SKM-1 (cell line): ENCODE results near the gene IGF1R.

Experiments used
- DNase-seq: peaks from one replicate; lab custom pipeline; 2025; ENCODE audit not compliant: unreplicated experiment; lab: John Stamatoyannopoulos, UW

The IGF1R gene

DNA sequence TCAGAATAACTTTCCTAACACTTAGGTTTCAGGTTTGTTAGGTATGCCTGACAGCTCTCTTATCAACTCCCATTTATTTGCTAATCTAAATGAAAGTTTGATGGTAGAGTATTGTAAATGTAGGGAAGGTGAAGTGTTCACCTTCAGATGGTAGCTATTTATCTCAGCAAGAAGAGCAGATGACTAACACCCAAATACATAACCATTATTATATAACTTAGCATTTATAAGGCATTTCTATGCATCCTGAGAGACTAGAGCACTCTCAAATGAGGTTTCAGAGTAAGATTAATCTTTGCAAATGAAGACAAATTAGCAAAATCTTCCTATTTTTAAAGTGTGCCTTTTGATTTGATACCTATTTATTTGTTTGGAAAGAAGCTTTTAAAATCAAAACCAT, 143.8 kb downstream of the IGF1R start:
- DNase-seq = no peak

DNA sequence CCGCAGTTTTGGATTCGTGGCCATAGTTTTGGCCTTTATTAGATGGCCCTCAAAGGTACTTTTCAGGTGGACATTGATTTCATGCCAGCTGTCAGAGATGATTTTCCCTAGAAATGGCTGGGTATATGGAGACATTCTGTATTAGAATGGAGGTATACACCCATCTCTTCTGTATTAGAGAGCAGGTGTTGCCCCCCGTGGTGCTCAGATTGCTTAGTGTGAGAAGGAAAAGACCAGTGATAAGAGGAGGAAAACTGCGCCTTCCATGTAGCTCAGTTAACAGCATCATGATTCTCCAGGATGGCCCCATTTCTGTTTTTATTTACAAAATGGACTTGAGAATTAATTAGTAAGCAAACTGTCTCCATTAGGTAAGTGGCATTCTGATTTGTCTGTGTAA, 145.9 kb downstream of the IGF1R start:
- no peak for DNase-seq

DNA sequence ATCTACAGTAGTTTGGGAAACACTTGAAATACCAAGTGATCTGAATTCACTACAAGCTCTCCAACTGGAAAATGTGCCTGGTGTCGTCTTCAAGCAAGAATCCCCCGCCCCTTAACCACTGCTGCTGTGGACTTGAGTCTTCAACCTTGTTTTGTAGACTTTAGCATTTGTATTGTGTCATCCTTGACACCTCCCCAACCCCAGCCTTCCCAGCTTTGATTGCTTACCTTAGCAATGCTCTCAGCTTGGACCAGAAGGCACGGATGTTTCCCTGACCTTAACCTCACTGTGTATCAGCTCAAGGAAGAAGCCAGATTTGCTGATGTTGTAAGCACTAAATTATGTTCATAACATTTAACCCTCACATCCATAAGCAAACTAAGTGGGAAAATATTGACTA, 146.4 kb downstream of the IGF1R start:
- DNase-seq = no peak

DNA sequence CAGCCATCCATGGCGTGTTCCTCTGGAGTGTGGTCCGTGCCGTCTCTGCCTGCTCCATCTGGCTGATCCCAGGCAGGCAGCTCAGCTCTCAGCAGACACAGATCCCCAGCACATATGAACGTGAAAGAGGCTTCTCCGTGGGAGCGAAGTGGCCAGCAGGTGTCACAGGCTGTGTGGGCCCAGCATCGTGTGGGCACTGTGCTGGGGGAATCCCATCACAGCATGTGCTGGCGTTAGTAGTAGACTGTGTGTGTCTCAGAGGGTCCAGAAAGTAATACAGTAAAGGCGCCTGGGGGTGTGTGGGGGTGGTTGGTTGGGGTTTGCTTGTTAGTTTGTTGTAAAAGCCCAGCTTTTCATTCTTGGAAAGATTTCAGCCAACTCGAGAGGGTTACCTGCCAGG, 147.6 kb downstream of the IGF1R start:
- no peak for DNase-seq

DNA sequence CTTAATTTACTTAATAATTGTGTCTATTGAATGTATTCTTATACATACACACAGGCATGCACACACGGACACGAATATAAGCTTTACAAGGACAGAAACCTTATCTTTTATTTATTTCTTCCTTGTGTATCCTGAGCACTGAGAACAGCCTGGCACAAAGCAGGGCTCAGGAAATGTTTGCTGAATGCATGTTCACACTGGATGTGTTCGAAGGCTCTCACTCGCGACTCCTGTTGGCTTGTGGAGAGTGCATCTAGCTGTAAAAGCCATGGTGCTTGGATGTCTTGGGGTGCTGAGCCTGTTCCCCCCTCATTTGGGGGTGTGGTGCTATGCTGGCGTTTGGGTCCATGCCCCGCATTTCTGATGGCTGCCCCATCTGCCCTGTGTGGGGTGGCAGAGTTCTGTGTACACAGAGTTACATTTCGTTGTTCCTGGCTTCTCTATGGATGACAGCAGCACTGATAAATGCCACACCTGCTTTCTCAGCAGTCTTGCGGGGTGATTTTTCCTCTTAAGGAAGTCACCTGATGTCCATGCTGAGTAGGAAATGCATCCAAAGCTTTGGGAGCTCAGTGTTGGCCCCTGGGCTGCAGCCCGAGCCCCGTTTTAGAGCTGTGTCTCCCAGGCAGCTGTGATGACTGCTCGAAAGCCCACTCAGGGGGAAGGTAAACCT, 148.5 kb downstream of the IGF1R start:
- no peak for DNase-seq

DNA sequence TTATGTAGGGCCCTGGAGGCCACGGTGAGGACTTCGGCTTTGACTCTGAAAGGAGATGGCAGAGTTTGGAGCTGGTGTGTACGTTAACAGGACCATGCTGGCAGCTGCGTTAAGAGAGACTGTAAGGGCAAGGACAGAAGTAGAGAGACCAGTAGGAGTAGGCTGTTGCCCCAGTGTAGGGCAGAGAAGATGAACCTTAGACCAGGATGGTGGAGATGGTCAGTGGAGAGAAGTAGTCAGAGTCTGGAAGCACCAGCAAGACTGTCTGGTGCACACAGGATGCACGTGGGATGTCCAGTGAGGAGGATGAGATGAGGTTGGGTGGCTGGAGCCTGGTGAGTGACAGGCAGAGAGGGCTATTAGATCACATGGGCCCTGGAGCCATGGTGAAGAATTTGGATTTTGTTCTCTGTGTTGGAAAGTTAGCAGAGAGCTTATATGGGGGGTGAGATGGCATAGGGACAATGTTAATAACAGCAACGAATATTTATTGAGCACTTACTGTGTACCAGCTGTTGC, 150.1 kb downstream of the IGF1R start:
- DNase-seq = no peak

DNA sequence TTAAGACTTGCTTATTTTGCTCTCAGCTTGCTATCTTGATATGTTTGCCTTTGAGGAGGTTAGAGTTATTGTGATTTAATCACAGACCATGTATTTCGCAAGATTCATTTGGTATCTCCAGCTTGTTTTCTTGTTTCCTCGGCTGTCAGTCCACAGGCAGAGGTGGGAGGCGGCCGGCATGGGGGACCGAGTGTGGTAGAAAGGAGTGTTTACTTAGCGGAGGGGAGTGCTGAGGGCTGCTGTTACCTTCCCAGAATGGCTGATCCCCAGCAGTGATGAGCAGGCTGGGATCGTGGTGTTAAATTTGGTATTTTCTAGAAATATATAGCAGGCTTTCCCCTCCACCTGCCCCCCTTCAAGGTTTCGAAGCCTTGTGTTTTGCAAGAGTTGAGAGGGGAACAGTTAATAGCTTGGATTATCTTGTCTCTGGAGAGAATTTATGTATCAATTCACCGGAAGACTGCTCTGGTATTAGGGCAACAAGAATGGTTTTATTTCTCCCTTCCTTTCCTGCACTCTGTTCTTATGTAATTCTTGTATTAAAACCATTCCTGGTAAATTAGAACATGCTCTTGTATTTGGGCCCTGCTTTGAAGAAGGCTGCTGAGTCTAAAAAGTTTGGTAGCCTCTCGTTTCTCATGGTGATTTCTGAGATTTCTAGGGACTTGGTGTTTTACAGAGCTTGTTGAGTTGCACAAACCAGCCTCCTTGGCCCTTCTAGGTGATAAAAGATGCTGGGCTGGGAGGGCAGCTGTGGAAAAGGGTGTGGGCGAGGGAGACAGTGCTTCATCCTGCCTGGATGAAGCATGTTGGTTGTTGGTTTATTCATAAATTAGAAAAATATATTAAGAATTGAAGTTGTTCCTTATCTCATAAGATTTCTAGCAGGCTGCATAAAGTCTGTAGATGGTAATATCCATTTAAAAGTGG, 151.4 kb downstream of the IGF1R start:
- DNase-seq = no peak

DNA sequence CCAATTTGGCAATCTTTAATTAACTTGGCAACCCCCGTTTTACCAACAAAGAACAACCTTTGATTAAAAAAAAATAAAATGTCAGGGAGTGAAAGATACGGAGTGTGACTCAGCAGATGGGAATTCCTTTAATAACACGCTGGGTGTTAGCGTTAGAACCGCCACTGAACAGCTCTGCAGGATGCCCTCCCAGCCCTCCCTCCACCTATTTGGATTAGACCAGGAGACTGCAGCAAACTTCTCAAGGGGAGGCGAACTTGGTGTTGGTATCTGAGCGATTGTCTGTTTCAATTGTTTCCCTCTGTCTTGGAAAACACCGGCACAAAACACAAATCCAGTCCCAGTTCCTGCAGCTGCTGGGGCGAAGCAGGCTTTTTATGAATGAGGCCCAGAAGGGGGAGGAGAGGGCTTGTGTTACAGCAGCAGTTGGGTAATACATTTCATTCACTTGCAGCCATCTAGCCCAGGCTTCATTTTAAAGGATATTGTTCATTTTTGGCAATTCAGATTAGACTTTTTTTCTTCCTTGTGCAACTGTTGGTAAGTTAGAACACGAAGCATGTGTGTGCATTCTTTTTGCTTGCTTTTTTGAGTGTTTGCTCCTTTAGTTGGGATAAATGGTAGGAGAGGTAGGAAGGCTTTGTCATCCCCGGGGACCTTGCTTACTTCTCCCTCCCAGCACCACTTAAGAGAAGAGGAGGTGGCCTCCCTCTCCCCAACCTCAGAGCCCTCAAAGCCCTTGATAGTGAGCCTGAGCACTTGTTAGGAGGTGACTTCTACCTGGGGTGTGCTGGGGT, 152.3 kb downstream of the IGF1R start:
- peak; percentile 62 for DNase-seq

DNA sequence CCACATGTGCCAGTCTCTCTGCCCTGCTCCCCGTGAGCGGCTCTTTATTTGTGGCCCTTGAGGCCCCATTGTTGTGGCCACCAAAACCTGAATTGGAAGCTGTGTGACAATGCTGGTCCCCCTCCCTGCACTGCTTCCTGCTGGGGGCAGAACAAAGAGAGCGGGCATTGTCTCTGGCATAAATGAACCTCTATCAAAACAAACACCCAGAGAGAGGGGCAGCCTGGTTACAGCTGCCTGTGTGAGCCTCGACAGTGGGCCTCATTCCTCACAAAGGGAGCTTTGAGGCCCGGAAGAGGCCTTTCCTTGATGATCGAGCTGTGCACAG, 152.9 kb downstream of the IGF1R start:
- DNase-seq = no peak

DNA sequence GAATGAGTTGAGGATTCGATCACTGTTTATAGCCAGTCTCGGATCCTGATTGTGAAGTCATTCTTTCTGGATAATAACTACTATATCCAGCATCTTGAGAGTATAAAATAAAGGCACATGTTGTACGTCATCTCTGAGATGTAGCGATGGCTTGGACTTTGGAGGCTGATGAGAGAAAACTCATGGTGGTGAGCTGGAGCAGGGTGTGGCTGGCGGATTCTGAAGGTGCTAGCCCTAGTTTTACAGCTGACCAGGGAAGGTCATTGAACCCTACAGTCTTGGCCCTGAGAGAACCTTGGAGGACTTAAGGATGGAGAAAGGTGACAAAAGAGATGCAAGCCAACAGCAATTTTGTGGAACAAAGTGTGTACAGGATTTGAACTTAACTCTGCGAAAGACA, 153.8 kb downstream of the IGF1R start:
- DNase-seq = no peak

DNA sequence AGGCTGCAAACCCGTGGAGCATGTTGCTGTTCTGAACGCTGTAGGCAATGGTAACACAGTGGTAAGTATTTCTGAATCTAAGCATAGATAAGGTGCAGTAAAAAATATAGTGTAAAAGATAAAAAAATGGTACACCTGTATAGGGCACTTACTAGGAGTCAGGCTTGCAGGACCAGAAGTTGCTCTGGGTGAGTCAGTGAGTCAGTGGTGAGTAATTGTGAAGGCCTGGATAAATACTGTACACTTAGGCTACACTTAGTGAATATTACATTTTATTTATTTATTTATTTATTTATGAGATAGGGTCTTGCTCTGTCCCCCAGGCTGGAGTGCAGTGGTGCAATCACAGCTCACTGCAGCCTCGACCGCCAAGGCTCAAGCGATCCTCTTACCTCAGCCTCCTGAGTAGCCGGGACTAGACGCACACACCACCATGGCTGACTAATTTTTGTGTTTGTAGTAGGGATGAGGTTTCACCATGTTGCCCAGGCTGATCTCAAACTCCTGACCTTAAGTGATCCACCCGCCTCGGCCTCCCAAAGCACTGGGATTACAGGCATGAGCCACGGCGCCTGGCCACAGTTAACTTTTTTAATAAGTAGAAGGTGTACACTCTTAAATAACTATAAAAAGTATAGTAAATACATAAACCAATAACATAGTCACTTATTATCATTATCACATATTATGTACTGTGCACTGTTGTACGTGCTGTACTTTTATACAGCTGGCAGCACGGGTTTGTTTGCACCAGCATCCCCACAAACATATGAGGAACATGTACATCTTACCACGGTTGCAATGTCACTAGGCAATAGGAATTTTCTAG, 155.1 kb downstream of the IGF1R start:
- no peak for DNase-seq

DNA sequence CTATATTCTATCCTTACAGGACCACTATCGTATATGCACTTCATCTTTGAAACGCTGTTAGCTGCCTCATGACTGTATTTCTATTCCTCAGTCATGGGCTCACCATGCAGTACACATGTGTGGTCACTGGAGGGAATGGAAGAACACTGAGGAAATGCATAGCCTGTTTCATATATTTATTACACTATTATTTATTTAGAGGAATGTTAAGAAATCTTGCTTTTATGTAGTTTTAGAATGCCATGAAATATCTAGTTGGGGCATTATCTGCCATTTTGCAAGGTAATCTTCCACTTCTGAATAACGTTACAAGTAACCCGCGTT, 155.7 kb downstream of the IGF1R start:
- no peak for DNase-seq

DNA sequence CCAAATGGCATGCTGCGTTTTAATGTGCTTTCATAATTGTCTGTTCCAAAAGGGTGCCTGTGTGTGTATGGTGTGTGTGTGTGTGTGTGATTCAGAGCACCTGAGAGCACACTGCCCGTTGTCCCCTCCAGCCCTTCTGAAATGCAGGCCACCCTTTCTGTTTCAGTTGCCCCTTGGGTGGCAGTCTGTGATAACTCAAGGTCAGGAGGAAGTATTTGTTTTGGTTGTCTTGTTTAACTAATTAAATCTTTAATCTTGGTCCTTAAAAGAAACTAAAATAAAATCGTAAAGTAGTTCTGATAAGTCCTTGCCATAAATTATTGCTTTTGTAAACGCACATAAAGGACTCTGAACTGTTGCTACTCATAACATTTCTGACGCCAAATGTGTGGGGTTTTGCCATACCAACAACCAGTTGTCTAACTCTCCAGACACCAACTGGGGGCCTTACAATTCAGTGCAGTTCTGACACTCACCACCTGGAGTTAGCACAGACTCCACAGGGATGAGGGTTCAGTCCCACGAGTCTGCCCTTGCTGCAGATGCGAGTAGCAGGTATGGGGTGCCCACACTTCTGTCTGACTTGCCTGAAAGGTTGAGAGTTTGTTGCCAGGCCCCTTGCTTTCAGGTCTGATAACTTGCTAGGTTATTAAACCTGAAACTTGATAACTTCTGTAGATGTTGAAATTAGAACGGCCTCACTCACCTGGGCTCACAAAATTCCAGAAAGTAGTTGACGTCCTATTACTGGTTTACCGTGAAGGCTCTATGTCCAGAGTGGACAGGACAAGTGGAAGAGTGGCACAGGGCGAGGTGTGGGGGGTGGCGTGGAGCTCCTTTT, 157.3 kb downstream of the IGF1R start:
- no peak for DNase-seq

DNA sequence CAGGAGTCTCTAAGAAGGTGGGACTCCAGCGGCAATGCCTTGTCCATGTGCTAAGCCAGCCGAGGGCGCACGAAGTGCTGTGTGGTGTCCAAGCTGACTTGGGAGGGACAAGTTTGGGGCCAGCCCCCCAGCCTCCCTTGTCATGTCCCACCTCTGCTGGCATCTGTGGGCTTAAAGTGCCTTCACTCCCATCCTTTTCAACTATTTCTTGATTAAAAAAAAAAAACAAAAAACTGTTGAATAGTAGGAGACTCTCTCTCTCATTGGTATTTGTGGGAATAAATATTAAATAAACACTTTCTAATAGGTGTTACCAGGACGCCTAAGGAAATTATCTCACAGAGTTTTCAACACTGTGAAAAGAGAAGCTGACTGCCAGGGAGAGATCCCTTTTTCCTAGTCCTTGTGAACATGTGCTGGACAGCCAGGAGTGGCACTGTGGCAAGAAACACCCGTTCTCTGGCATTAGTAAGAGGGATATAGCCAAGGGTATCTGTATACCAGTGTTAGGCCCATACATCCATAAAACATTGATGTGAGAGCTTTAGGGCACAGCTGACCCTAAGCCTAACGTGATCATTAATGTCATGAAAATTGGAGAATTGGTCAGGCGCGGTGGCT, 158.0 kb downstream of the IGF1R start:
- no peak for DNase-seq

DNA sequence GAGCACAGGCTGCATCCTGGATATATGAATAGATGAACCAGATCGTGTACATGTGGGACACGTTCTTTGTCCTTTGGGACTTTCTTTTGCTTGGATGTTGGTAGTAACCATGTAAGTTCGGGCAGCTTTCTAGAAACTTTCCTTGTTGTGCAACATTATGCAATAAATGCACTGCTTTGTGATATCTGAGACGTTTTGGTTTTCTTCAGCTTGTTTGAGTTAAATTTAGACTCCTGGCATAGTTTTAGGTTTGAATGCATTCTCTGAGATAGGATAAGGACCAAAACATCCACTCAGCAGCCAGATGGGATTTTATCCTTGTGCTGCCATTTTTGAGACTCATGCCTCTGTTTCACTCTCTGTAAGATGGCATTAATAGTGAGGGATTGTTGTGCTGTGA, 158.9 kb downstream of the IGF1R start:
- no peak for DNase-seq

DNA sequence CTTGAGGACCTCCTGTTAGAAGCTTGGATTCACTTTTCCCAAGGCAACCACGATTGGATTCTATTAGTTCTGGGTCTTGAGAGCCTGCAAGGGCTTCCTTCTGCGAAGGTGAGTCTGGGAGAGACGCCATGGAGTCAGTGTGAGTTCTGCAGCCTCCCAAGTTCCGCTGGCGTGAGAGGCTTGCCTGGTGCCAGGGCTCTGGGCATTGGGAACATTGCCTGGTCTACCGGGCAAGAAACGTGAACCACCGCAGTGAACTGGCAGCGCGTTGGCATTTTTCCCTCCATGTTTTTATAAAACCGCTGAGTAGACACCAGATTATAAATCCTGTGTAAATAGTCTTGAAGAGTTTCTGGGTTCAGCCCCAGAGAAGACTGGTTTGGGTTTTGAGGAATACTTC, 160.9 kb downstream of the IGF1R start:
- DNase-seq = no peak

DNA sequence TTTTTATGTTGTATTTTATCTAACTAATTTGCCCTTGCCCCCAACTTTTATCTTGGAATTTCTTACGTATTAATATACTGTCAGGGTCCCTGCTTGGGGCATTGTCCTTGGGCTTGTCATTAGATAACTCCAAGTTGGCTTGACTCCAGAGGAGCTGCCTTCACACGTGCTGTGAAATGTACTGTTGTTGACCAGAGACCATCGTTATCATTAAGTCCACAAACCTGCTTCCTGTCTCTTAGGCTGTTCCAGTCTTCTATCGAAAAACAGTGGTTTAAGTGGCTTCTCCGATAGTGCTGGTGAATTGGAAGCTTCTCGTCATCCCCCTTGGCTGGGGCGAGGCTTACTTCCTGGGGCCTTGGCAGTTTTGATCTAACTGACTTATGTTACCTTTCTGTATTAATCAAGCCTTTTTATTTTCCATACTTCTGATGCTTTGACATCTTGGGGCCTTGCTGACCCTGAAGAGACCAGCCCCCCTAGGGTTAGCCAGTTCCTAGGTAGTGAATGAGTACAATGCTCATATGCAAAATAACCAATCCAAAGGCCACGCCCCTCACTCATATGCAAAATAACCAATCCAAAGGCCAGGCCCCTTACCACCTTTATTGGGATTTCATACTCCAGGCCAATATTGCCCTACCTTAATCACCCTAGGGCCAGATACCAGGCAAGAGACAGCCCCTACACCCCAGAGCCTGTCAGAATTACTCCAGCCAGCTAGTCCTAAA, 164.5 kb downstream of the IGF1R start:
- DNase-seq = no peak

DNA sequence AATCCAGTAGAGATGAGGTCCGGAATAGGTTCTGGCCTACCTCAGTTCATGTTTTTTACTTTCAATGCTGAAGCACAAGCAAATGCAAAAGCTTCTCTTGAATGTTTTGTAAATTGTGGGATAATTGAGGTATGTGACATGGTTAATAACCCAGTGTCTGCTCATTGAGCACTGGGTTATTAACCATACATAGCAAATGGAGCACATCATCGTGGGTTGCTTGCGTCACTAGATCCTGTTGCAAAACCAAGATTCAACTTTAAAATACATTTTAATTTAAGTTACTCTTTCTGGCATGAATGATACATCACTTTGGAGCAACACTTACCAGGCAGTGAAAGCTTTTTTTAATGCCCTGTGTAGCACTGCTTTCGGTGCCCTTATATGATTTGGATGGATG, 165.6 kb downstream of the IGF1R start:
- DNase-seq = no peak

DNA sequence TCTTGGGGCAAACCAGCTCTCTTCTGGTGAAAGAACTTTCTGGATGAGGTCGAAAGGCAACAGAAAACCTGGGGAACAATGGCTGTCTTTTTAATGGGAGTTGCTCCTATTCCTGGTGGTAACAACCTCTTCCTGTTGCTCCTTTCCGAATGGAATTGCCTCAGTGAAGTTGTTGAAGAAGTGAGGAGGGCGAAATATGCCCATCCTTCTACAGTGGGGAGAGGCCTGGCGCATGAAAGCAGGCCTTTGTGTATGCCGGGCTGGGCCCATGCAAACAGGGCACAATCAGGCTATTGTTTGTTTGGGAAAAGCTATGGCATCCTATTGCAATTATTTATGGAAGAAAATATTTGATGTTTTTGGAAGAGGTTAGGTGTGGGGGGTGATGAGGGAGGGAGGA, 166.9 kb downstream of the IGF1R start:
- no peak for DNase-seq
